Hematopoietic multipotent progenitor cell treated with erythropoietin and hydrocortisone succinate and interleukin-3 and kit ligand, for 17 days (in vitro differentiated cells): ENCODE results near the gene MAML3.

ENCODE experiments used
- DNase-seq: peaks from one replicate; pipeline ENCODE4 v3.0.0-alpha.2; 2015; ENCODE audit warnings: low spot score

Gene MAML3

DNA sequence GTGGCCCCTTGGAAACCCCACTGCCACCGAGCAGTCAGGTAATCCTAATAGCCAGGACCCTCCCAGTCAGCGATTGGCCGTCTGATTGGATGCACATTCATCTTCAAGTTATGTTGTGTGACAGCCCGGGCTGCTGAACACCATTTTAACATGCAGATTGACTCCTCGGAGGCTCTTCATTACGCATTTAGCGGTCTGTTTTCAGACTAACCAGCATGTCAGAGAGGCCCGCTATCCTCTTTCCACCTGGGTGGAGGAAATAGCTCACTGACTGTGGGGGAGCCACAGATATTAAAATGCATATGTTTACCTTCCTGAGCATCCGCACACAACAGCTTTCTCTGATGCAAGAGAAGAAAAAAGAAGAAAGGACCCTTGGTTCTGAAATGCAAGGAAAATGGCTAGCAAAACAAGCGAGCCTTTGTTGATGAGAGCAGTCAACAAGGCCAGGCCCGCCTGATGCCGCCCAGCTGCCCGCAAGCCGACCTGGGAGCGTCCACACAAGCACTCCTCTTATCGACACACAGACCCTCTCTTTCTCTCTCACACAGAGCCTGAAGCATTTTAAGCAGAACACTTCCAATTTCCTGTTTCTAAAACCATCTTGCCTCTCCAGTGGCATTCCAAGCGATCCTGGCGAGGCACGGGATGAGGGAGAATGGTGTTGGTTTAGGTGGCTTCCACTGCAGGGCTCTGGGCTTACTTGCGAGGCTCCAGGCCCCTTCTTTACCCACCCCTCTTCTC lies 370.1 kb downstream of the MAML3 start:
- DNase-seq: no peak

DNA sequence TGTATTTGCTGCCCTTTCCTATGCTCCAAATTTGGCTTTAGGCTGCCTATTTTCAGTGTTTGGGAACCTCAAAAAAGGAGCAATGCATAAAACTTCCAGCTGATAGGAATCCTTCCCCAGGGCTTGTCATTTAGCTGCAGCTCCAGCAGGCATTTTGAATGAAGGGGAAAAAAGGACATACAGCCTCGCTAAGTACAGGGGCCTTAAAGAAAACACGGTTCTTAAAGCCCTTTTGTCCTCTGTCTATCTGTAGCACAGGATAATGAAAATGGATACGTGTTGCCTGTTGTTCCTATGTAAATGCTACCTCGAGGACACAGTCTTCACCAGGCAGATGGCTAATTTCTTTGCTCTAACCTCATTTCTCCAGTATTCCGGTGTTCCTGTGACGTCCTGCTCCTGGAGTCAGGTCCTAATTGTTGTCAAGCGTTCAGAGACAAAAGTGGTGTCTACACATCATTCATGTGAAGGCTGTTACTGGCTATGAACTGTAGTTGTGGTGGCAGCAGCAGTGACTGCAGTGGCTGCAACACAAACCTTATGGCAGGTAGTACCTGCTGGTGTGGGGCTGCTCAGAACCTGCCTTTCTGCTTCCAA lies 371.0 kb downstream of the MAML3 start:
- no peak for DNase-seq

DNA sequence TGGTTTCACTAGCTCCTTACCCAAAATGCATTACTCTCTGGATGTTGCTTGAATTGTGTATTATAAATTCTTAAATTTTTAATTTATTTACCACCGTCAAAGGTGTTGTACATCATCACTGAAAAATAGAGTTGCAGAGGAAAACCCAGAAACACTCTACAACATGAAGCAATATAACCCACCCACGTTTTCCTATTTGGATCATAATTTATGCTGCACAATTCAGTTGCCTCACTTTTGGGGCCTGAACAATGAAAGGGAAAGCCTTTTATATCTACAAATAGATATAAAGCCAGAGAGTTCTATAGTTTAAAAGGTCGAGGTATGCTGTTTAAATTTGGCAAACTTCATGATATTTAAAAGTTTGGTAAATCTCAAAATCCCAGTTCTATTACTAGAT lies 372.9 kb downstream of the MAML3 start:
- DNase-seq: no peak

DNA sequence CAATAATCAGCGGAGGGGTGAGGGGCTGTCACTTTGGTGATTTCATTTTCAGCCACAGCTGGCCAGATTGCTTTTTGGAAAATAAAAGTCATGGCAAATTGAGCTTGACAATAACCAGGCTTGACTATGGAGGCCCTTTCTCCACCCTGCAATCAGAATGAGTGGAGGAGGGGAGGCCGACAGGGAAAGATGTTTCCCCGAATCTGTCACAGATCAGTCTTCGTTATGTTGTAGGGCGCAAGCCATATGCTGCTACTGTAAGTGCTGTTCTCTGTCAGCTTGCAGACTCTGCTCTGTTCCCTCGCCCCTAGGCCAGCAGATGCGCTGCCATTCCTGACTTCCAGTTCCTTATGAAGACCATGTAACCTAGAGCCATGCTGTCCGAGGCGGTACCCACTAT lies 374.3 kb downstream of the MAML3 start:
- no peak for DNase-seq

DNA sequence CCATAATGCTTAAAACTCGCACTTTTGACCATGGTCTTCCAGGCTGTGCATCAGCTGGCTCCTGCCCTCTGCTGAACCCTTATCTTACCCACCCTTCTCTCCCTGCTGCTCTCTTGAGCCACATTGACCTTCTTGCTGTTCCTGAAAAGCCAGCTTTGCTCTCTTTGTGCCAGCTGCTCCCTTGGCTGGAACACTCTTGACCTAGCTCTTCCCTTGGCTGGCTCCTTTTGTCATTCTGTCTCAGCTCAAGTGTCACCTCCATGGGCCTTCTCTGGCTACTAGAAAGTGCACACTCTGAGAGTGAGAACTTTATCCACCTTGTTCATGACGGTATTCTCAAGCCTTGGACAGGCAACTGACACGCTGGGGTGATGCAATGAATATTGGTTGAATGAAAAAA lies 376.2 kb downstream of the MAML3 start:
- no peak for DNase-seq

DNA sequence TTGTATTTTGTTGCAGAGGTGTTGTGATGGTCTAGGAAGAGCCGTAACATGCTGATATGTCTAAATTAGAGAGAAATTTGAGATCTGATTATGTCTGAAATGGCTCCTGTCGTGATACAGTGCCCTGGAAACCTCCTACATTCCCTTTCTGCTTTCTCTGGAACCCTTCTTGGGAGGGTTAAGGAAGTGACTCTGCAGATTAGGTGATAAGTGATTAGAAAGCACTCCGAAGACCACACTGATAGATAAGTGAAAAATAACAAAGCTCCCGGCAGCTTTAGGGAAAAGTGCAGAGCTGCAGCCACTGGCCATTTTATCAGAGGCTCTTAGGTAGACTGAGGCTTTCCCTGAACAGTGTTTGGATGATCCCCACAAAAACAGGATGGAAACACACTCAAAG lies 377.7 kb downstream of the MAML3 start:
- no peak for DNase-seq

DNA sequence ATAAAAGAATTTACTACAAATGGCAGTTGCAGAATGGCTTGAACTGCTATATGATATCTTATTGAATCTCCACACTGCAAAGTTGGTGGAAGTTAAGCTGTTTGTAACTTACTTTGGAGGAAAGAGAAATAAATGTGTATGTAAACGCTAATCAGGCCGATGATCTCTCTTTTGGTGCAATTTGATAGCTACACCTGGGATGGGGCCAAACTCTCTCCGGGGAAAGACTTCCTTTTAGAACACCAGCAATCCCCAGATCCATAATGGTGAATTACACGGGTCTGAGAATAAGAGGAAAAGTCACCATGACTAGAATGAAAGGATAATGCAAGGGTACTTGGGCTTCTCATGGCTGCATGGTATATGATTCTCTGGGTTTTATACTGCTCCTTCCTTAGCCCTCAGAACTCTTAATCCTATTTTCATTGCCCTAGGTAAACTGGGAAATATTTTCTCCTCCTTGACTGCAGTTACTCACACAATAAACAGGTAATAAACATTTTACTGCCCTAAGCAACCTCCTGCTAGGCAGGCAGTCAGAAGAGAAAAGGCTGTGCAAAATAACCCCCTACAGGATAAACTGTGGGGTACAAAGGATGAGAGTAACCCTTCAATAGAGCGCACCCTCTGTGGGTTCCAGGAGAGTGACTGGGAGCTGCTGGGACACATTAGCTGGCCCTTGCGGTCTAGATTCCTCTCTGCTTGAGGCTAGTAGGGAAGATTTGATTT lies 379.1 kb downstream of the MAML3 start:
- DNase-seq: no peak

DNA sequence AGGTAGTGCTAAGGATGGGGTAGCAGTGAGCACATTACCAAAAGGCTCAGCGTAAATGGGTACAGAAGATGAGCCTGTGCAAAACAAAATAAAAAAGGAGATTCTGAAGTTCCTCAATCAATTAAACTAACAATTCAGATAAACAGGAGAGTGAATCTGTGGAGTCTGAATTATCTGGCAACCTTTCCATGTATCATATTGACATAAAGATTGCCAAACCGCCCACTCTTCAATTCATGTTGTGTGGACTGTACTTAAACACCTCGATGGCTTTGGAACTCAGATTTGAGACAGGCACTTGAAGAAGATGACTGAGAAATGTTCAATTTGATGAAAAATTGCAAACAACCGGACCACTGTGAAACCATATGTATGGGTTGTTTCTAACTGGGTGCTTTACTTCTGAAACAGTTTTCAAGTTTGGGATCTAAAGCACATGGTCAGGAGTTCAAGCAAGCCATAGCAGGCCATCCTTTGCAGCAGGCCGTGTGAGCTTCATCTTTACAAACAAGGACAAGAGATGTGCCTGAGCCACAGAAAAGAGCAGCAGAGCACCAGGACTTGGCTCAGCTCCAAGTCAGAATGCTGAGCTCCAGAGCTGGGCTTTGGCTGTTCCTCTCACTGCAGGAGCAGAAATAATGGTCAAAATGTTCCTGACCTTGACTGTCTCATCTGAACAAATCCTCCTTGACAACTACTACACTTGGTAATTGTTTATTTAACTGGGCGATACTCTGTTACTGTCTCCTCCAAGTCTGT lies 380.2 kb downstream of the MAML3 start:
- no peak for DNase-seq

DNA sequence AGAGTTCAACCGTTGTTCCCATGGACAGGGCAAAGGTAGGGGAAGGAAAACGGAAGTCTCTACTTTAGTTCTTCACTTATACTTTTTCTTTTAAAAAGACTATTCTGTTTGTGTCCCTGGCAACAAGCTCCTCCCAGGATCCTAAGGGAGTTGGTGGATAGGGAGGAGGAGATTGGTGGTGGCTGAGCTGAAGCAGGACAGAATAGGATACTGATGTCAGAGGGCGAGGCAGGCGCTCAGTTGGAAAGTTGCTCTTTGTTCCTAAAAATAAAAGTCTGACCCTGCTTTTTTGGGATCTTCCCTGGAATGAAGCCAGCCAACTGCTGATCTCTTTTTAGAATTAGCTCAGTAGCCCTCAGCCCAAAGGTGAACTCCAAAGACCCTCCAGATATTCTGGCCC lies 383.6 kb downstream of the MAML3 start:
- DNase-seq: no peak

DNA sequence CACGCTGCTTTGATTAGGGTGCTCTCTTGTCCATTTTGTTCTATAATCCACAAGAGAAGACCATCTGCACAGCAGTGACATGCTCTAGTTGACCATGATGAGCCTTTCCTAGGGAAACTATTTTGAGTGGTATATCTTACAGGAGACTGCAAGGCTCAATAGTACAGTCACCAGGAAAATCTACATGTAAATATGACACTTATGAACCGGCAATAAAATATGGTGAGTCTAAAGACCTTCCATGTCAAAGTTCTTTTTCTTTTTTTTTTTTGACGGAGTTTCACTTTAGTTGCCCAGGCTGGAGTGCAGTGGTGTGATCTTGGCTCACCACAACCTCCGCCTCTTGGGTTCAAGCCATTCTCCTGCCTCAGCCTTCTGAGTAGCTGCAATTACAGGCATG lies 384.6 kb downstream of the MAML3 start:
- no peak for DNase-seq

DNA sequence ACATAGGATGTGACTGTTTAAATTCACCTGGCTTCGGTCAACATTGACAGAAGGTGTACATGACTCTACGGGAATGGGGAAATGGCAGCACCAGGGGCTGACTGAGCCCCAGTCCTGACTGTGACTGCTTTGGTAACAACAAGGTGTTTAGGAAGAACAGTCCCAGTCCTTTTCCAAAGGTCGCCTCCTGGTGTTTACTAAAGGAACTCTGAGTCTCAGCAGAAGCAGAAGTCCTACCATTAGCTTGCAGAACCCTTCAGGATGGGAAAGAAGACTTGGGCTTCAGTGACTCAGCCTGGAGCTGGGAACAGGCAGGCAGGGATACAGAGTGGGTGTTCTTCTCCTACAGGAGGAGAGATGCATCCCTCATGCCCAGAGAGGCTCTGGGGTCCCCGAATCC lies 385.1 kb downstream of the MAML3 start:
- DNase-seq: no peak

DNA sequence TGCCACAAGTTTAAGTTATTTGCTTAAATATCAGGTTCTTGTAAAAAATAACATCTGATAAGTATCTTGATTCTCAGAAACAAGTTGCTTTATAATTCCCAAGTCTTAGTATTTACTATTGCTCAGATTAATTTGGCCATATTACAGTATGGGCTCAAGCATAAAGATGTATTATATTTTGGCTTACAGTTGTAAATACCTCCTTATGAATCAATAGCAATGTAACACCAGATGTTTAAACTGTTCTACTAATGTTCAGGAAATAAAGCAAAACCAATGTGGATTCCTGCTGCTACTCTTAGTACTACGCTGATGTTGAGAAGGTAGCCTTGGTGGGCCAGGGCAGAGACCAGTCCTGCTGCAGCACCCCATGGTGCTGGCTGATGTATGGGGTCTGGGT lies 385.6 kb downstream of the MAML3 start:
- no peak for DNase-seq

DNA sequence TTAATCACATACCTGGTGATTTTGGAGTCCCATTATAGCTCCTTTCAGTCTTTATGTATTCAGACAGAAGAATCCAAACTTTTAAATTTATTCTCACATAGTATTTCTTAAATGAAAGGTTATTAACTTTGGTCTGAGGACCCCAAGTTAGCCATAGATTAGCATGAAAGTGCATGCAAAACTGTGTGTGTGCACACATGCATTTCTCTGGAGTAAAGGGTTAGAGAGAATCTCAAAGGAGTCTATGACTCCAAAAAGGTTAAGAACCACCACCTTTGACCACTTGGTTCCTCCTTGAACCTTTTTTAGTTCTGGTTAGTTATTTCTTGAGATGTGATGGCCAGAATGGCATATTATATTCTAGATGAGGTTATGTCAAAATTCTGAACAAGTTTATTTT lies 386.4 kb downstream of the MAML3 start:
- DNase-seq: no peak

DNA sequence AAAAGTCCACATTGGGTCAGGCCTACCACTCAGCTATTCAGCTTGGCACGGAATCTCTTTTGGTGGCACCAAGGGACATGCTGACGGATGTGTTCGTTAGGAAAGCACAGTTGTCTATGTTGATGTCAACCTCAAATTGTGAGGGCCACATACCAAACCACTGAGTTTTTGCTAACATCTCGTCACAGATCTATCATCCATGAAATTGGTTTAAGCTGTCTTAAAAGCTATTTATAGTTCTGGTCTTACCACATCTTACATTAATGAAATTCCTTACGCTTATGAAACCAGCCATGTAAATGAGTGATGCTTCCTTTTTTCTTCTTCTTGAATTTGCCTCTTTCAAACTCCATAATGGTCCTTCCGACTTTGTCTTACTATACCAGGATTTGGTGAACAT lies 386.8 kb downstream of the MAML3 start:
- DNase-seq: no peak

DNA sequence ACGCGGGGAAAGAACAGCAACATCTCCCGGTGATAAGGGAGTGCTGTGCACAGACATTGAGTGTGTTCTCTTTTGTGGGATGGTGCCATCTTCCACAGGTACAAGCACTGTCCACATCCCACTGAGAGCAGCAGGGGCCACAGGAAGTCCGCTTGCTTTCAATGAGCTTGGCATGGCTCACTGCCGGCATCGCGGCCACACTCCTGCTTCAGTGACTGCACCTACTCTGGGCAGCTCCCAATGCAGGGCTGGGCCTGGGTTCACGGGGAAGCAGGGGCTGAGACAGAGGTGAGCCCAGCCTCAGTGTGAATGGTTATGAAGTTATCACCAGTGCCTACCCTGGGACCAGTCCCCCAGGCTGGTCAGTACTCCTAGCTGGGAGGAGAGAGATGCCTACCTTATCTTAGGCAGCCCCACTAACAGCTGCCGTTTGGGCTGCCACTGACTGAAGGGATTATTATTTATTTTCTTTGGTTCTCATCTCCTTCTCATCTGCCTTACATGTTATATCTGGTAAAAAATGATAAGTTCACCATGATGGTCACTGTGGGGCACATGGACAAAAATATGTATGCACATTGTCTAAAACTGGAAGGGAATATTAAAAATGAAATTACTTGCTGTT lies 389.2 kb downstream of the MAML3 start:
- DNase-seq: no peak

DNA sequence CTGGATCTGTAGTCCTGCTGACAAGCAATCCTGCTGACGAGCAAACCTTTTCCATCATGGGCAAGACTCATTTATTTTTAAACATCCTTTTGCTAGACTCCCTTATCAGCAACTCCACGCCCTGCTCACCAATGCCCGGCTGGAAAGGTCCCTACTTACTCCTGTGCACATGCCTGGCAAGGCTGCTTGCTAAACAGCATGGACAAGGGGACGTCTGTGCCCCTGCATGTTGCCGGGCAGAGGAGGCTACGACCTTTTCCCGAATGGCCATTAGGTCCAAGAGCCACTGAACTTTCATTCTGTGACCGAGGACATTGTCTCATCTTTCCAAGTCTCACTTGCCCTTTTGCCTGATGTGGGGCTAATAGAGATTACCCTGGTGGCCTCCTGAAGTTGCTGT lies 389.8 kb downstream of the MAML3 start:
- no peak for DNase-seq

DNA sequence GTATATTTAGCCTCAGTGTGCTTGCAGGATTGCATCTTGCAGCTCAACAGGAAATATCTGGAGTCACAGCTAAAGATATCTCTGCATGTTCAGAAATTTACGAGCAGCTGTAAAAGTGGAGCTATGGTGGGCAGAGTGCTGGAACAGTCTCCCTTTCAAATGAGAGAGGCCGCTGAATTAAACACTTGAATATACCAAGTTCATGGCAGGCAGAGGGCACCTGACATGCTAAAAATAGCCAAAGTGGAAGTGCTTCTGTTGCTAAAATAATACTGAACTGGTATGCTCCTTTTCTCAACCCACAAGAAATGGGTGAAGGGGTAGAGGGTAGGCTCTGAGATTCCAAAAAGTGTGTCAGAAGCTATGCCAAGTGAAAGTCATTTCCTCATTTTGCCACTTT lies 390.3 kb downstream of the MAML3 start:
- no peak for DNase-seq

DNA sequence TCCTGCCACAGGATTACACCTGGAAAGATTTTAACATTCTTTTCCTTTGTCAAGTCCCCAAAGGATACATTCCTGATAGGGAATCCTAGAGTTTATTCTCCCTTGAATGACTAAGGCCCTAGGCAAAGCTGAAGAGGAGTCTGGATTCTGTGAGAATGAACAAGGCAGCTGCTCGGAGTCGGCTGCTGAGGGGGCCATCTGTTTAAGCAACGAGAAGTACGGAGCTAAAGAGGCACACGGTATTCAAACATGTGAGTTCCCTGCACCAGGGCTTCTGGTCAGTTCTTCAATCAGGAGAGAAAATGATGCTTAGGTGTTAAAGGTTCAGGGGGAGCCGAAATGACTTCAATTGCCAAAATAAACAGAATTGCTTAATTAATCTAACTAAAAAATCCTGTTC lies 390.8 kb downstream of the MAML3 start:
- DNase-seq: no peak

DNA sequence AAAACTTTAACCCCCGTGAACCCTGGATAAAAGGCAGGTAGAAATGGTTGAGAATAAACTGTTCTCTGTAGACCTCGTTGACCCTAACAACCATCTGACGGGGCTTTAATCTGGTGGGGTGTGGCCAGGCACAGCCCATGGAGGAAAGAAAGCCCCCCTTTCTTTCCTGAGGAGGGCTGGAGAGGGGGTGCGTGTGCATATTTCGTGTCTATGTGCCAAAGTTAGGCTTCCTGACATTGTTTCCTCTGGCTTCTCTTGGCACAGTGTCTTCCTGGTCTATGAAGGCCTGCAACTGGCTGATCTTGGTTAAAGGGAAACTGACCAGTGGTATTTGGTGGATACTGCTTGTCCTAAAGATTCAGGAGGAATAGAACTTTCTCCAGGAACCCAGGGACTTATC lies 391.3 kb downstream of the MAML3 start:
- DNase-seq: no peak

DNA sequence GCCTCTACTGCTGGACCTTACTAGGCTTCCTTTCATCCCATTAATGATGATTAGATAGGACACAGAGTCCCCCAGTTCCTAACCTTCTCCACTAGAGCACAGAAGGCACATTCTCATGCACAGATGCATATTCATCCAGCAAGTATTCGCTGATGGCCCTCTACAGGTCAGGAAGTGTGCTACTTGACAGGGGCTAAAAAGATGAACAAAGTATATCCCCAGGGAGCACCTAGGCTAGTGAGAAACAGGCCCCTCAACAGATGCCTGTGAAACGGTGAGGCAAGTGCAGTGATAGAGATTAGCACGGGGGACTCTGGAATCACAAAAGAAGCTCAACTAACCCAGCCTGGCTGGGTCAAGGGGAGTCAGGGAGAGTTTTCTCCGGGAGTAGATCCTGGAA lies 392.5 kb downstream of the MAML3 start:
- no peak for DNase-seq

DNA sequence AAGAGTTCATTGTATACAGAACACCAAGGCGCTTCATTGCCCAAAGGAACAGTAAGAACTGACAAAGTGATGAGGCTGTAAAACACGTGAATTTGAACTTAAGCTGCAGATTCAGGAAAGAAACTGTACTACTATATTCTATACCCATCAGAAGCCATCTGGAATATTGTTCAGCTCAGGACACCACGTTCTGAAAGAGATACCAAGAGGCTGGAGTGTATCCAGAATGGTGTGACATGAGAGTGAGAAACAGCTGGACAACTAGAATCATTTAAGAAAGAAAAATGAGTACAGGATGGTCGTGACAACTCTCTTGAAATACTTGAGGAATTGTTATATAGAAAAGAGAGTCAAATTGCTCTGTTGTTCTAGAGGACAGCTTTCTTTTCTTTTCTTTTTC lies 393.4 kb downstream of the MAML3 start:
- DNase-seq: no peak

DNA sequence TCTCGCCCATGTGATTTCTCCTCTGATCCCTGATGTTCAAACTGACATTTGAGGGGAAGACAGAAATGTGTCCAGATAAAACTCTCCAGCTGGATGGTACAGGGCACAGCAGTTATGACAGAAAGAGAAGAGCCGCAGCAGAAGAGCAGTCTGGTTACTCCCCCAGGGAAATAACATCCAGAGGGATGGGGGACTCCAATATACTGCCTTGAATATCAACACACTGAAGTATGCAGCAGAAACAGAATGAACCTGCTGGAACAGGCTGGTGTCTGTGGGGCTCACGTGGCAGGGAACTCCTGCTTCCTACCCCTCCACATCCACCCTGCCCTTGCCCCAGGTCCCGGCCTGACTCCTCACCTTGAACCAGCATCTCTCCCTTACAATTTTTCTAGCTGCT lies 394.9 kb downstream of the MAML3 start:
- DNase-seq: no peak
